GM23338 (cell line): Measurements from ENCODE around the gene PIGZ. TPM values are rescaled to one million over a fixed set of nuclear protein-coding genes. Genes with fewer than 3 reads are reported as not detected.

Experiments
- ATAC-seq: fragments of 200-7000 bp; cut with Tn5 transposase; 3 replicates; pipeline ENCODE4 v1.9.1; 2020
- DNase-seq: peaks from one replicate; pipeline ENCODE4 v3.0.0-alpha.2; 2015; ENCODE audit warnings: low spot score
- H2AFZ ChIP-seq: fragments of 200-600 bp; sonication (generic); 2 replicates; pipeline ENCODE4 v1.8.0; 2016; ENCODE audit warnings: antibody characterized with exemption, mild to moderate bottlenecking, moderate library complexity
- H3F3A ChIP-seq: fragments of 200-600 bp; sonication (generic); replicated peaks from 2 replicates; pipeline ENCODE4 v1.8.0; 2017; ENCODE audit warnings: antibody characterized with exemption, mixed run types, low read depth
- H3K27ac ChIP-seq: fragments of 200-600 bp; sonication (generic); 2 replicates; pipeline ENCODE4 v1.6.1; 2016; ENCODE audit warnings: low read depth
- H3K27me3 ChIP-seq: fragments of 200-600 bp; sonication (generic); 2 replicates; pipeline ENCODE4 v1.8.0; 2016; ENCODE audit warnings: mild to moderate bottlenecking, mixed run types, moderate library complexity; ENCODE audit not compliant: insufficient read depth
- H3K36me3 ChIP-seq: fragments of 200-600 bp; sonication (generic); 2 replicates; pipeline ENCODE4 v1.8.0; 2016; ENCODE audit warnings: mild to moderate bottlenecking; ENCODE audit not compliant: insufficient read depth
- H3K4me1 ChIP-seq: fragments of 200-600 bp; sonication (generic); 2 replicates; pipeline ENCODE4 v1.8.0; 2016; ENCODE audit warnings: mild to moderate bottlenecking, moderate library complexity; ENCODE audit not compliant: insufficient read depth
- H3K4me2 ChIP-seq: fragments of 200-600 bp; sonication (generic); 2 replicates; pipeline ENCODE4 v1.7.1; 2017; ENCODE audit warnings: mixed run types
- H3K4me3 ChIP-seq: fragments of 200-600 bp; sonication (generic); 2 replicates; pipeline ENCODE4 v1.6.1; 2016; ENCODE audit warnings: mixed run types
- H3K79me2 ChIP-seq: fragments of 200-600 bp; sonication (generic); replicated peaks from 2 replicates; pipeline ENCODE4 v1.8.0; 2017; ENCODE audit warnings: mild to moderate bottlenecking; ENCODE audit not compliant: insufficient read depth
- H3K9me2 ChIP-seq: fragments of 200-600 bp; sonication (generic); 2 replicates; pipeline ENCODE4 v1.8.0; 2017; ENCODE audit not compliant: insufficient read depth
- H4K20me1 ChIP-seq: fragments of 200-600 bp; sonication (generic); replicated peaks from 2 replicates; pipeline ENCODE4 v1.8.0; 2017; ENCODE audit warnings: mild to moderate bottlenecking; ENCODE audit not compliant: insufficient read depth
- H3K27ac Mint-ChIP-seq: 2 replicates; pipeline ENCODE4 v1.8.0; 2020; ENCODE audit warnings: inconsistent platforms, mild to moderate bottlenecking, moderate library complexity, mixed read lengths
- H3K27me3 Mint-ChIP-seq: 3 replicates; pipeline ENCODE4 v1.8.0; 2022; ENCODE audit warnings: low read depth, mild to moderate bottlenecking, moderate library complexity, mixed read lengths, inconsistent platforms; ENCODE audit not compliant: insufficient read depth, poor library complexity
- H3K36me3 Mint-ChIP-seq: 3 replicates; pipeline ENCODE4 v1.8.0; 2021; ENCODE audit warnings: low read depth, mild to moderate bottlenecking, inconsistent platforms, moderate library complexity, mixed read lengths
- H3K4me1 Mint-ChIP-seq: 3 replicates; pipeline ENCODE4 v1.8.0; 2020; ENCODE audit warnings: mild to moderate bottlenecking, inconsistent platforms, mixed read lengths
- H3K4me3 Mint-ChIP-seq: 3 replicates; pipeline ENCODE4 v1.8.0; 2021; ENCODE audit warnings: moderate library complexity, mild to moderate bottlenecking, inconsistent platforms, mixed read lengths
- H3K9me3 Mint-ChIP-seq: 3 replicates; pipeline ENCODE4 v1.8.0; 2020; ENCODE audit warnings: moderate library complexity, mild to moderate bottlenecking, inconsistent platforms, mixed read lengths
- CREB1 ChIP-seq: fragments of 250-450 bp; sonication (Bioruptor Pico); IDR thresholded peaks from 2 replicates; pipeline ENCODE4 v1.5.0; 2020; ENCODE audit warnings: low read depth, mild to moderate bottlenecking, moderate library complexity
- CTCF ChIP-seq, 2 experiments: fragments of 200-600 bp in 1 of 2; sonication (generic) in 1 of 2; conservative IDR thresholded peaks; 2 replicates each; pipeline versions ENCODE4 v1.5.1 to v1.6.1; 2016 to 2017; ENCODE audit warnings: antibody characterized with exemption in 2 of 2, low read depth in 2 of 2, mild to moderate bottlenecking in 2 of 2, moderate library complexity in 1 of 2
- EZH2 ChIP-seq: fragments of 200-600 bp; sonication (generic); IDR thresholded peaks from one replicate; pipeline ENCODE4 v1.8.0; 2017; ENCODE audit warnings: antibody characterized with exemption, mild to moderate bottlenecking, low read depth; ENCODE audit not compliant: unreplicated experiment
- JUNB ChIP-seq: IDR thresholded peaks from one replicate; pipeline ENCODE4 v1.6.1; 2016; ENCODE audit warnings: antibody characterized with exemption; ENCODE audit not compliant: unreplicated experiment
- POLR2AphosphoS5 ChIP-seq: IDR thresholded peaks from 2 replicates; pipeline ENCODE4 v1.6.1; 2016; ENCODE audit warnings: antibody characterized with exemption, low read depth
- REST ChIP-seq: IDR thresholded peaks from one replicate; pipeline ENCODE4 v1.6.1; 2018; ENCODE audit warnings: antibody characterized with exemption; ENCODE audit not compliant: unreplicated experiment
- STAT1 ChIP-seq: IDR thresholded peaks from one replicate; pipeline ENCODE4 v1.6.1; 2016; ENCODE audit warnings: antibody characterized with exemption; ENCODE audit not compliant: unreplicated experiment
- ZNF331 ChIP-seq: fragments of 250-450 bp; sonication (Bioruptor Pico); IDR thresholded peaks from 2 replicates; pipeline ENCODE4 v1.5.0; 2020; ENCODE audit warnings: low read depth, mild to moderate bottlenecking, moderate library complexity
- ZNF462 ChIP-seq: fragments of 250-450 bp; sonication (Bioruptor Pico); IDR thresholded peaks from 2 replicates; pipeline ENCODE4 v1.5.0; 2020; ENCODE audit warnings: mild to moderate bottlenecking, moderate library complexity
- polyA plus RNA-seq: library from polyadenylated mRNA; unstranded; fragments of >200 nt; fragmentation: Nextera tagmentation; extraction: Ambion mirVana; gene quantifications from 2 replicates; pipeline ENCODE4 v1.2.1, GENCODE V29; 2016
- total RNA-seq: library from RNA; depleted of rRNA; stranded (reverse); fragments of >200 nt; shearing (Covaris generic); gene quantifications from 2 replicates; pipeline ENCODE4 v1.2.3, GENCODE V29; 2014
- TF ChIP-seq, protein P1 (sequence below): IDR thresholded peaks from 2 replicates; pipeline ENCODE4 v1.6.1; 2016; ENCODE audit warnings: antibody characterized with exemption

The PIGZ gene
- total and polyA plus RNA-seq, 2 experiments from 2014 or later = 0.16 TPM; not detected in 1

GRCh38 chr3:196902296-196902695, 66.3 kb downstream of the PIGZ start (continued):
- TF ChIP-seq ZNF462 (CRISPR knock-in tag) (no peak), STAT1 (no peak), CREB1 (no peak), EZH2 (no peak), ZNF331 (CRISPR knock-in tag) (no peak), CTCF (conservative IDR thresholded peaks at IDR 0.05; ENCODE audit: low read depth in 2 of 2) (no peak)

DNA sequence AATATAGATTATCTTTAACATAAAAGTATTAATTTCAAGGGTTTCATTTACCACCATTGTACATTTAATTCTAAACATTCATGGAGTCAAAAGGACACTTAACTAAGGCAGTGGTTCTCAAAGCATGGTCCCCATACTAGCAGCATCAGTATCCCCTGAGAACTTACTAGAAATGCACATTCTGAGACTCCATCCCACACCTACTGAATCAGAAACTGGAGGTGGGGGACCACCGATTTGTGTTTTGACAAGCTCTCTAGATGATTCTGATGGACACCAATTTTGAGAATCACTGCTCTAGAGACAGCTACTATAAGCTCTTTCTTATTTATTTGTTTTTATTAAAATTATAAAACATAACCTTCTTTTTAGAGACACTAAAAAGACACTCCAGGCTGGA, 66.9 kb downstream of the PIGZ start:
- Histone ChIP-seq H3K36me3 (peaks cover 11% of the 10 kb centered on the region), H4K20me1 (no peaks in the 10 kb centered on the region), H3K27ac (no peak overlapping the region), H3K9me2 (no peaks in the 10 kb centered on the region), H3K4me2 (no peak overlapping the region), H3K4me3 (no peak overlapping the region), H3K79me2 (peaks cover 12% of the 10 kb centered on the region; the same call in 1 of the 2 replicates), H3F3A (no peaks in the 10 kb centered on the region), H3K4me1 (no peaks in the 10 kb centered on the region), H3K27me3 (no peaks in the 10 kb centered on the region), H2AFZ (no peak overlapping the region)
- Mint-ChIP-seq H3K4me3 (no peak overlapping the region), H3K27ac (no peak overlapping the region), H3K27me3 (peaks cover 7% of the 10 kb centered on the region), H3K9me3 (no peaks in the 10 kb centered on the region), H3K4me1 (no peaks in the 10 kb centered on the region), H3K36me3 (peaks cover 48% of the 10 kb centered on the region)
- TF ChIP-seq CREB1 (no peak), REST (no peak), JUNB (no peak), POLR2AphosphoS5 (no peak)
- TF ChIP-seq, protein P1, sequence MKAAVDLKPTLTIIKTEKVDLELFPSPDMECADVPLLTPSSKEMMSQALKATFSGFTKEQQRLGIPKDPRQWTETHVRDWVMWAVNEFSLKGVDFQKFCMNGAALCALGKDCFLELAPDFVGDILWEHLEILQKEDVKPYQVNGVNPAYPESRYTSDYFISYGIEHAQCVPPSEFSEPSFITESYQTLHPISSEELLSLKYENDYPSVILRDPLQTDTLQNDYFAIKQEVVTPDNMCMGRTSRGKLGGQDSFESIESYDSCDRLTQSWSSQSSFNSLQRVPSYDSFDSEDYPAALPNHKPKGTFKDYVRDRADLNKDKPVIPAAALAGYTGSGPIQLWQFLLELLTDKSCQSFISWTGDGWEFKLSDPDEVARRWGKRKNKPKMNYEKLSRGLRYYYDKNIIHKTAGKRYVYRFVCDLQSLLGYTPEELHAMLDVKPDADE = no peak
- no peak for DNase-seq
- ATAC-seq = no peak
